GM23338 (cell line): ENCODE measurements around the gene ARHGEF1. TPM values are rescaled to one million over a fixed set of nuclear protein-coding genes. Genes with fewer than 3 reads are reported as not detected.

Source experiments
- ATAC-seq: fragments of 200-7000 bp; cut with Tn5 transposase; 3 replicates; pipeline ENCODE4 v1.9.1; 2020
- DNase-seq: peaks from one replicate; pipeline ENCODE4 v3.0.0-alpha.2; 2015; ENCODE audit warnings: low spot score
- H2AFZ ChIP-seq: fragments of 200-600 bp; sonication (generic); 2 replicates; pipeline ENCODE4 v1.8.0; 2016; ENCODE audit warnings: antibody characterized with exemption, mild to moderate bottlenecking, moderate library complexity
- H3F3A ChIP-seq: fragments of 200-600 bp; sonication (generic); replicated peaks from 2 replicates; pipeline ENCODE4 v1.8.0; 2017; ENCODE audit warnings: antibody characterized with exemption, mixed run types, low read depth
- H3K27ac ChIP-seq: fragments of 200-600 bp; sonication (generic); 2 replicates; pipeline ENCODE4 v1.6.1; 2016; ENCODE audit warnings: low read depth
- H3K27me3 ChIP-seq: fragments of 200-600 bp; sonication (generic); 2 replicates; pipeline ENCODE4 v1.8.0; 2016; ENCODE audit warnings: mild to moderate bottlenecking, mixed run types, moderate library complexity; ENCODE audit not compliant: insufficient read depth
- H3K36me3 ChIP-seq: fragments of 200-600 bp; sonication (generic); 2 replicates; pipeline ENCODE4 v1.8.0; 2016; ENCODE audit warnings: mild to moderate bottlenecking; ENCODE audit not compliant: insufficient read depth
- H3K4me1 ChIP-seq: fragments of 200-600 bp; sonication (generic); 2 replicates; pipeline ENCODE4 v1.8.0; 2016; ENCODE audit warnings: mild to moderate bottlenecking, moderate library complexity; ENCODE audit not compliant: insufficient read depth
- H3K4me2 ChIP-seq: fragments of 200-600 bp; sonication (generic); 2 replicates; pipeline ENCODE4 v1.7.1; 2017; ENCODE audit warnings: mixed run types
- H3K4me3 ChIP-seq: fragments of 200-600 bp; sonication (generic); 2 replicates; pipeline ENCODE4 v1.6.1; 2016; ENCODE audit warnings: mixed run types
- H3K79me2 ChIP-seq: fragments of 200-600 bp; sonication (generic); replicated peaks from 2 replicates; pipeline ENCODE4 v1.8.0; 2017; ENCODE audit warnings: mild to moderate bottlenecking; ENCODE audit not compliant: insufficient read depth
- H3K9me2 ChIP-seq: fragments of 200-600 bp; sonication (generic); 2 replicates; pipeline ENCODE4 v1.8.0; 2017; ENCODE audit not compliant: insufficient read depth
- H4K20me1 ChIP-seq: fragments of 200-600 bp; sonication (generic); replicated peaks from 2 replicates; pipeline ENCODE4 v1.8.0; 2017; ENCODE audit warnings: mild to moderate bottlenecking; ENCODE audit not compliant: insufficient read depth
- H3K27ac Mint-ChIP-seq: 2 replicates; pipeline ENCODE4 v1.8.0; 2020; ENCODE audit warnings: inconsistent platforms, mild to moderate bottlenecking, moderate library complexity, mixed read lengths
- H3K27me3 Mint-ChIP-seq: 3 replicates; pipeline ENCODE4 v1.8.0; 2022; ENCODE audit warnings: low read depth, mild to moderate bottlenecking, moderate library complexity, mixed read lengths, inconsistent platforms; ENCODE audit not compliant: insufficient read depth, poor library complexity
- H3K36me3 Mint-ChIP-seq: 3 replicates; pipeline ENCODE4 v1.8.0; 2021; ENCODE audit warnings: low read depth, mild to moderate bottlenecking, inconsistent platforms, moderate library complexity, mixed read lengths
- H3K4me1 Mint-ChIP-seq: 3 replicates; pipeline ENCODE4 v1.8.0; 2020; ENCODE audit warnings: mild to moderate bottlenecking, inconsistent platforms, mixed read lengths
- H3K4me3 Mint-ChIP-seq: 3 replicates; pipeline ENCODE4 v1.8.0; 2021; ENCODE audit warnings: moderate library complexity, mild to moderate bottlenecking, inconsistent platforms, mixed read lengths
- H3K9me3 Mint-ChIP-seq: 3 replicates; pipeline ENCODE4 v1.8.0; 2020; ENCODE audit warnings: moderate library complexity, mild to moderate bottlenecking, inconsistent platforms, mixed read lengths
- CREB1 ChIP-seq: fragments of 250-450 bp; sonication (Bioruptor Pico); IDR thresholded peaks from 2 replicates; pipeline ENCODE4 v1.5.0; 2020; ENCODE audit warnings: low read depth, mild to moderate bottlenecking, moderate library complexity
- EZH2 ChIP-seq: fragments of 200-600 bp; sonication (generic); IDR thresholded peaks from one replicate; pipeline ENCODE4 v1.8.0; 2017; ENCODE audit warnings: antibody characterized with exemption, mild to moderate bottlenecking, low read depth; ENCODE audit not compliant: unreplicated experiment
- EZH2phosphoT487 ChIP-seq: fragments of 200-600 bp; sonication (generic); IDR thresholded peaks from one replicate; pipeline ENCODE4 v1.8.1; 2018; ENCODE audit warnings: antibody characterized with exemption; ENCODE audit not compliant: unreplicated experiment
- JUNB ChIP-seq: IDR thresholded peaks from one replicate; pipeline ENCODE4 v1.6.1; 2016; ENCODE audit warnings: antibody characterized with exemption; ENCODE audit not compliant: unreplicated experiment
- NANOG ChIP-seq: IDR thresholded peaks from 2 replicates; pipeline ENCODE4 v1.6.1; 2016; ENCODE audit warnings: antibody characterized with exemption, borderline replicate concordance
- REST ChIP-seq: IDR thresholded peaks from one replicate; pipeline ENCODE4 v1.6.1; 2018; ENCODE audit warnings: antibody characterized with exemption; ENCODE audit not compliant: unreplicated experiment
- polyA plus RNA-seq: library from polyadenylated mRNA; unstranded; fragments of >200 nt; fragmentation: Nextera tagmentation; extraction: Ambion mirVana; gene quantifications from 2 replicates; pipeline ENCODE4 v1.2.1, GENCODE V29; 2016
- total RNA-seq: library from RNA; depleted of rRNA; stranded (reverse); fragments of >200 nt; shearing (Covaris generic); gene quantifications from 2 replicates; pipeline ENCODE4 v1.2.3, GENCODE V29; 2014
- TF ChIP-seq, protein P1 (sequence below): IDR thresholded peaks from 2 replicates; pipeline ENCODE4 v1.6.1; 2016; ENCODE audit warnings: antibody characterized with exemption

ARHGEF1 gene
- total and polyA plus RNA-seq, 2 experiments from 2014 or later, result 41.3 to 44.7 TPM

DNA sequence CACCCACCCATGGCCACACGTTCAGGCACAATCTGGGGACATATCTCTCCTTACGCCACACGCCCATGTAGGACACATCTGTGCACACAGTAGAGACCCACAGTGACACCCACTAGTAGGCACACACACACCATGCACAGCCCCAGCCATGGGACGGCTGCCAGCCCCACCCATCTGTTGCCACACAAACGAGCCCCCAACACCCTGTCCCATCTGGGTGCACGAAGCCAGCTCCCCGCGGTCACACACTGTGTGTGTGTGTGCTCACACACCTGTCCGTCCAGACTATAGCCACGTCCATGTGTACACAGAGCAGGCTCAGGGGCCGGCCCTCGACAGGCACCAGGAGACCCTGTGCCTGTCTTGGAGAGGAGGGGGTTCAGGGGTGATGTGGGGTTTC is 34.7 kb downstream of the ARHGEF1 start:
- H3K79me2 ChIP-seq, result no peaks in the 10 kb centered on the region
- H3K4me3 ChIP-seq, result no peak overlapping the region
- no peaks in the 10 kb centered on the region for H3K36me3 ChIP-seq
- no peaks in the 10 kb centered on the region for H3K9me2 ChIP-seq
- no peak overlapping the region for H3K27ac Mint-ChIP-seq
- no peak overlapping the region for H3K4me3 Mint-ChIP-seq
- H3K4me1 ChIP-seq, result peaks cover 9% of the 10 kb centered on the region; the same call in 1 of the 2 replicates
- H3K27me3 Mint-ChIP-seq, result peaks cover 19% of the 10 kb centered on the region
- H3F3A ChIP-seq, result peaks cover 12% of the 10 kb centered on the region
- no peak for TF ChIP-seq EZH2phosphoT487
- peaks cover 100% of the 10 kb centered on the region for H3K27me3 ChIP-seq
- no peak overlapping the region for H3K4me2 ChIP-seq
- no peak for ATAC-seq
- peaks cover 8% of the 10 kb centered on the region for H3K4me1 Mint-ChIP-seq
- H3K36me3 Mint-ChIP-seq, result no peaks in the 10 kb centered on the region
- DNase-seq, result no peak
- H3K9me3 Mint-ChIP-seq, result no peaks in the 10 kb centered on the region
- peaks cover 3% of the 10 kb centered on the region; the same call in 1 of the 2 replicates for H4K20me1 ChIP-seq
- H3K27ac ChIP-seq, result no peak overlapping the region
- H2AFZ ChIP-seq, result no peak overlapping the region

DNA sequence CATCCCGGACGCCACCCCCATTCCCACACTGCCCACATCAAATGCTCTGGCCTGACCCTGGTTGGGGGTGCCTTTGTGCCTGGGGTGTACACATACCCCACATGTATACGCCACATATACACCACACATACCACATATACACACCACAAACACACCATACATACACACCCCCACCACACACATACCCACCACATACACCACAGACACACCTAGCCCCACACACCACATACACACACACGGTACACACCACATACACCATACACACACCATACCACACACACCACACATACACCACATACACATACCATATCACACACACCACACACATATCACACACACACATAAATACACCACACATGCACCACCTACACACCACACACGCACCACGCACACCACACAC is 35.1 kb downstream of the ARHGEF1 start:
- H3K36me3 Mint-ChIP-seq, result no peaks in the 10 kb centered on the region; the same call in 2 of the 3 replicates
- H2AFZ ChIP-seq, result no peak overlapping the region
- no peak overlapping the region for H3K27ac ChIP-seq
- no peaks in the 10 kb centered on the region for H3K36me3 ChIP-seq
- H3K27me3 ChIP-seq, result peaks cover 100% of the 10 kb centered on the region
- H3K4me3 ChIP-seq, result no peak overlapping the region
- H3K9me3 Mint-ChIP-seq, result 0 out of 3 replicates have a peak, but pooled peaks cover under 1% of the 10 kb centered on the region
- no peaks in the 10 kb centered on the region for H3K9me2 ChIP-seq
- ATAC-seq (no peak), DNase-seq (no peak)
- H3K4me2 ChIP-seq, result no peak overlapping the region
- H3K27ac Mint-ChIP-seq, result no peak overlapping the region
- H4K20me1 ChIP-seq, result peaks cover 3% of the 10 kb centered on the region; the same call in 1 of the 2 replicates
- peaks cover 9% of the 10 kb centered on the region for H3K4me1 Mint-ChIP-seq
- H3K4me1 ChIP-seq, result peaks cover 9% of the 10 kb centered on the region; the same call in 1 of the 2 replicates
- no peaks in the 10 kb centered on the region for H3K79me2 ChIP-seq
- H3K27me3 Mint-ChIP-seq, result peaks cover 19% of the 10 kb centered on the region
- TF ChIP-seq NANOG (no peak), CREB1 (CRISPR knock-in tag) (no peak), REST (no peak), JUNB (no peak), EZH2phosphoT487 (no peak), EZH2 (no peak)
- TF ChIP-seq, protein P1, sequence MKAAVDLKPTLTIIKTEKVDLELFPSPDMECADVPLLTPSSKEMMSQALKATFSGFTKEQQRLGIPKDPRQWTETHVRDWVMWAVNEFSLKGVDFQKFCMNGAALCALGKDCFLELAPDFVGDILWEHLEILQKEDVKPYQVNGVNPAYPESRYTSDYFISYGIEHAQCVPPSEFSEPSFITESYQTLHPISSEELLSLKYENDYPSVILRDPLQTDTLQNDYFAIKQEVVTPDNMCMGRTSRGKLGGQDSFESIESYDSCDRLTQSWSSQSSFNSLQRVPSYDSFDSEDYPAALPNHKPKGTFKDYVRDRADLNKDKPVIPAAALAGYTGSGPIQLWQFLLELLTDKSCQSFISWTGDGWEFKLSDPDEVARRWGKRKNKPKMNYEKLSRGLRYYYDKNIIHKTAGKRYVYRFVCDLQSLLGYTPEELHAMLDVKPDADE, result no peak
- no peak overlapping the region for H3K4me3 Mint-ChIP-seq
- peaks cover 12% of the 10 kb centered on the region for H3F3A ChIP-seq
